ENCODE results near the gene C1orf56.

The C1orf56 gene

GRCh38 chr1:151054971-151055547 lies 7.5 kb downstream of the C1orf56 start:
- H3K36me3 ChIP-seq (ENCODE audit: control insufficient read depth, insufficient read depth, low read length): peaks cover 63% of the 10 kb centered on the region
- no peaks in the 10 kb centered on the region for H3K27me3 ChIP-seq (ENCODE audit: control insufficient read depth, insufficient read depth, low read length)
- H3K27ac ChIP-seq (ENCODE audit: low read depth, low read length): no peak overlapping the region

GRCh38 chr1:151055581-151055980 lies 8.0 kb downstream of the C1orf56 start:
- Histone ChIP-seq H3K36me3 (ENCODE audit: control insufficient read depth, insufficient read depth, low read length) (peaks cover 62% of the 10 kb centered on the region), H3K9ac (ENCODE audit: low read length) (no peak overlapping the region), H3K4me3 (ENCODE audit: low read depth, low read length) (no peak overlapping the region), H3K9me3 (ENCODE audit: control insufficient read depth, insufficient read depth, low read depth, low read length) (no peaks in the 10 kb centered on the region), H3K27me3 (ENCODE audit: control insufficient read depth, insufficient read depth, low read length) (no peaks in the 10 kb centered on the region), H3K27ac (ENCODE audit: low read depth, low read length) (no peak overlapping the region), H3K4me1 (ENCODE audit: control insufficient read depth, insufficient read depth, low read length) (peaks cover 15% of the 10 kb centered on the region)

More at GRCh38 chr1:151054971-151055547, 7.5 kb downstream of the C1orf56 start:
- Histone ChIP-seq H3K4me3 (ENCODE audit: low read depth, low read length) (no peak overlapping the region), H3K9ac (ENCODE audit: low read length) (no peak overlapping the region), H3K4me1 (ENCODE audit: control insufficient read depth, insufficient read depth, low read length) (peaks cover 15% of the 10 kb centered on the region), H3K9me3 (ENCODE audit: control insufficient read depth, insufficient read depth, low read depth, low read length) (no peaks in the 10 kb centered on the region)

- H3K4me1 ChIP-seq (ENCODE audit: control insufficient read depth, insufficient read depth, low read length): peaks cover 15% of the 10 kb centered on the region
- H3K4me3 ChIP-seq (ENCODE audit: low read depth, low read length): no peak overlapping the region
- H3K27me3 ChIP-seq (ENCODE audit: control insufficient read depth, insufficient read depth, low read length): no peaks in the 10 kb centered on the region
- peaks cover 57% of the 10 kb centered on the region for H3K36me3 ChIP-seq (ENCODE audit: control insufficient read depth, insufficient read depth, low read length)
- no peak overlapping the region for H3K27ac ChIP-seq (ENCODE audit: low read depth, low read length)
- no peaks in the 10 kb centered on the region for H3K9me3 ChIP-seq (ENCODE audit: control insufficient read depth, insufficient read depth, low read depth, low read length)
- H3K9ac ChIP-seq (ENCODE audit: low read length): no peak overlapping the region
Observed at GRCh38 chr1:151056149-151056548, 8.6 kb downstream of the C1orf56 start.

GRCh38 chr1:151058692-151059091 lies 11.1 kb downstream of the C1orf56 start:
- peak overlapping the region; percentile 88; the same call in 1 of the 2 replicates for H3K27ac ChIP-seq (ENCODE audit: low read depth, low read length)
- H3K4me3 ChIP-seq (ENCODE audit: low read depth, low read length): peak overlapping the region; percentile 97
- no peaks in the 10 kb centered on the region for H3K9me3 ChIP-seq (ENCODE audit: control insufficient read depth, insufficient read depth, low read depth, low read length)
- H3K9ac ChIP-seq (ENCODE audit: low read length): peak overlapping the region; percentile 96
- H3K27me3 ChIP-seq (ENCODE audit: control insufficient read depth, insufficient read depth, low read length): no peaks in the 10 kb centered on the region
- peaks cover 33% of the 10 kb centered on the region for H3K36me3 ChIP-seq (ENCODE audit: control insufficient read depth, insufficient read depth, low read length)
- H3K4me1 ChIP-seq (ENCODE audit: control insufficient read depth, insufficient read depth, low read length): peaks cover 21% of the 10 kb centered on the region

- Histone ChIP-seq H3K4me3 (ENCODE audit: low read depth, low read length) (peak within 1 kb of the TSS; percentile 97), H3K4me1 (ENCODE audit: control insufficient read depth, insufficient read depth, low read length) (peaks cover 22% of the 10 kb centered on the region), H3K36me3 (ENCODE audit: control insufficient read depth, insufficient read depth, low read length) (peaks cover 26% of the 10 kb centered on the region), H3K9me3 (ENCODE audit: control insufficient read depth, insufficient read depth, low read depth, low read length) (no peaks in the 10 kb centered on the region), H3K27ac (ENCODE audit: low read depth, low read length) (peak within 1 kb of the TSS; percentile 88), H3K27me3 (ENCODE audit: control insufficient read depth, insufficient read depth, low read length) (no peaks in the 10 kb centered on the region), H3K9ac (ENCODE audit: low read length) (peak within 1 kb of the TSS; percentile 96)
Observed at GRCh38 chr1:151059109-151060006, 11.8 kb downstream of the C1orf56 start, which contains the start of gene CDC42SE1. TSS of gene CDC42SE1 (minus strand) at chr1:151059622. CDS start at chr1:151055730, 3,892 bp downstream.

GRCh38 chr1:151060007-151060656 lies 12.6 kb downstream of the C1orf56 start, which contains the start of gene MLLT11:
TSS of gene MLLT11 (plus strand) at chr1:151060397. CDS start at chr1:151067225, 6,828 bp downstream.
- peak within 1 kb of the TSS; percentile 96 for H3K9ac ChIP-seq (ENCODE audit: low read length)
- H3K4me3 ChIP-seq (ENCODE audit: low read depth, low read length): peak within 1 kb of the TSS; percentile 97
- H3K27me3 ChIP-seq (ENCODE audit: control insufficient read depth, insufficient read depth, low read length): no peaks in the 10 kb centered on the region
- no peaks in the 10 kb centered on the region for H3K9me3 ChIP-seq (ENCODE audit: control insufficient read depth, insufficient read depth, low read depth, low read length)
- H3K4me1 ChIP-seq (ENCODE audit: control insufficient read depth, insufficient read depth, low read length): peaks cover 24% of the 10 kb centered on the region
- peak within 1 kb of the TSS; percentile 88 for H3K27ac ChIP-seq (ENCODE audit: low read depth, low read length)
- H3K36me3 ChIP-seq (ENCODE audit: control insufficient read depth, insufficient read depth, low read length): peaks cover 19% of the 10 kb centered on the region

- H3K36me3 ChIP-seq (ENCODE audit: control insufficient read depth, insufficient read depth, low read length): peaks cover 13% of the 10 kb centered on the region
- peaks cover 24% of the 10 kb centered on the region for H3K4me1 ChIP-seq (ENCODE audit: control insufficient read depth, insufficient read depth, low read length)
- H3K9me3 ChIP-seq (ENCODE audit: control insufficient read depth, insufficient read depth, low read depth, low read length): no peaks in the 10 kb centered on the region
- peak overlapping the region; percentile 97 for H3K4me3 ChIP-seq (ENCODE audit: low read depth, low read length)
- H3K27ac ChIP-seq (ENCODE audit: low read depth, low read length): peak overlapping the region; percentile 73; the same call in 1 of the 2 replicates
- H3K9ac ChIP-seq (ENCODE audit: low read length): peak overlapping the region; percentile 88
- H3K27me3 ChIP-seq (ENCODE audit: control insufficient read depth, insufficient read depth, low read length): no peaks in the 10 kb centered on the region
Observed at GRCh38 chr1:151060657-151061421, 13.3 kb downstream of the C1orf56 start.

- Histone ChIP-seq H3K9me3 (ENCODE audit: control insufficient read depth, insufficient read depth, low read depth, low read length) (no peaks in the 10 kb centered on the region), H3K4me1 (ENCODE audit: control insufficient read depth, insufficient read depth, low read length) (peaks cover 21% of the 10 kb centered on the region), H3K36me3 (ENCODE audit: control insufficient read depth, insufficient read depth, low read length) (peaks cover 9% of the 10 kb centered on the region), H3K27ac (ENCODE audit: low read depth, low read length) (no peak overlapping the region), H3K4me3 (ENCODE audit: low read depth, low read length) (peak overlapping the region; percentile 97), H3K9ac (ENCODE audit: low read length) (peak overlapping the region; percentile 88), H3K27me3 (ENCODE audit: control insufficient read depth, insufficient read depth, low read length) (no peaks in the 10 kb centered on the region)
Observed at GRCh38 chr1:151061704-151062103, 14.2 kb downstream of the C1orf56 start.

- no peaks in the 10 kb centered on the region for H3K27me3 ChIP-seq (ENCODE audit: control insufficient read depth, insufficient read depth, low read length)
- H3K4me3 ChIP-seq (ENCODE audit: low read depth, low read length): no peak overlapping the region
- no peak overlapping the region for H3K9ac ChIP-seq (ENCODE audit: low read length)
- H3K9me3 ChIP-seq (ENCODE audit: control insufficient read depth, insufficient read depth, low read depth, low read length): no peaks in the 10 kb centered on the region
- H3K4me1 ChIP-seq (ENCODE audit: control insufficient read depth, insufficient read depth, low read length): peaks cover 16% of the 10 kb centered on the region
- no peak overlapping the region for H3K27ac ChIP-seq (ENCODE audit: low read depth, low read length)
- H3K36me3 ChIP-seq (ENCODE audit: control insufficient read depth, insufficient read depth, low read length): peaks cover 14% of the 10 kb centered on the region
Observed at GRCh38 chr1:151062741-151063371, 15.3 kb downstream of the C1orf56 start.

GRCh38 chr1:151065089-151065645 lies 17.6 kb downstream of the C1orf56 start:
- Histone ChIP-seq H3K4me1 (ENCODE audit: control insufficient read depth, insufficient read depth, low read length) (peaks cover 9% of the 10 kb centered on the region), H3K36me3 (ENCODE audit: control insufficient read depth, insufficient read depth, low read length) (peaks cover 14% of the 10 kb centered on the region), H3K27me3 (ENCODE audit: control insufficient read depth, insufficient read depth, low read length) (no peaks in the 10 kb centered on the region), H3K4me3 (ENCODE audit: low read depth, low read length) (no peak overlapping the region), H3K27ac (ENCODE audit: low read depth, low read length) (no peak overlapping the region), H3K9me3 (ENCODE audit: control insufficient read depth, insufficient read depth, low read depth, low read length) (no peaks in the 10 kb centered on the region), H3K9ac (ENCODE audit: low read length) (no peak overlapping the region)

All from HUES6 (cell line).